Stomach (tissue), 4 donors: ENCODE data around the gene GRK4.
A peak's percentile ranks its signal among the peaks of the same experiment; 100 is the strongest.

Experiments
- POLR2A ChIP-seq, 4 donors: fragments of 450-650 bp; IDR thresholded peaks; one replicate each; pipeline ENCODE4 v1.6.1; 2016; ENCODE audit warnings: antibody characterized with exemption in 4 of 4, control low read depth in 2 of 4, mild to moderate bottlenecking in 1 of 4, moderate library complexity in 1 of 4
- POLR2AphosphoS5 ChIP-seq, 3 donors: sonication (generic); formaldehyde crosslinking; IDR thresholded peaks; one replicate each; pipeline ENCODE4 v1.6.1; 2016; ENCODE audit warnings: antibody characterized with exemption in 3 of 3
- TF ChIP-seq, protein P1 (sequence below), 7 experiments: fragments of 450-650 bp in 4 of 7; fragments of 200-600 bp in 3 of 7; sonication (generic) in 3 of 7; IDR thresholded peaks; one replicate each; pipeline ENCODE4 v1.5.1; 2016 to 2019; ENCODE audit warnings: antibody characterized with exemption in 7 of 7, control low read depth in 2 of 7, mild to moderate bottlenecking in 1 of 7

DNA sequence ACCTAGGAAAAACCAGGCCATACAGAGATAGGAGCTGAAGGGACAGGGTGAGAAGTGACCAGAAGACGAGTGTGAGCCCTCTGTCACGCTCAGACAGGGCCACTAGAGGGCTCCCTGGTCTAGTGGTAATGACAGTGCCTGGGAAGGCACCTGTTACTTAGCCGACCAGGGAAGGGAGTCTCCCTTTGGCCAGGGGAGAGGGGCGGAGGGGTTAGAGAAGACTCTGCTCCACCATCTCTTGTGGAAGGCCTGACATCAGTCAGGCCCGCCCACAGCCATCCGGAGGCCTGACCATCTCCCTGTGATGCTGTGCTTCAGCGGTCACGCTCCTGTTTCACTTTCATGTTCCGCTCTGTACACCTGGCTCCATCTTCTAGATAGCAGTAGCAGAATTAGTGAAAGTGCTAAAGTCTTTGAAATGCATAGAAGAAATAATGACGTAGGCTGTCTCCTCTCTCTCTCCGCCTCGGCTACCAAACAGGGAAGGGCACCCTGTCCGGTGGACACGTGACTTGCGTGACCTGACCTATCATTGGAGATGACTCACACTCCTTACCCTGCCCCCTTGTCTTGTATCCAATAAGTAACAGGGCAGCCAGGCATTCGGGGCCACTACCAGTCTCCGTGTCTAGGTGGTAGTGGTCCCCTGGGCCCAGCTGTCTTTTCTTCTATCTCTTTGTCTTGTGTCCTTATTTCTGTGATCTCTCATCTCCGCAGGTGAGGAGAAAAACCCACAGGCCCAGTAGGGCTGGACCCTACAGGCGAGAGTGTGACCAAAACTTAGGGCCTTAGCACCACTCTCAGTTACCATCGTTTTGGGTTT is 84.3 kb downstream of the GRK4 start:
- TF ChIP-seq, protein P1, sequence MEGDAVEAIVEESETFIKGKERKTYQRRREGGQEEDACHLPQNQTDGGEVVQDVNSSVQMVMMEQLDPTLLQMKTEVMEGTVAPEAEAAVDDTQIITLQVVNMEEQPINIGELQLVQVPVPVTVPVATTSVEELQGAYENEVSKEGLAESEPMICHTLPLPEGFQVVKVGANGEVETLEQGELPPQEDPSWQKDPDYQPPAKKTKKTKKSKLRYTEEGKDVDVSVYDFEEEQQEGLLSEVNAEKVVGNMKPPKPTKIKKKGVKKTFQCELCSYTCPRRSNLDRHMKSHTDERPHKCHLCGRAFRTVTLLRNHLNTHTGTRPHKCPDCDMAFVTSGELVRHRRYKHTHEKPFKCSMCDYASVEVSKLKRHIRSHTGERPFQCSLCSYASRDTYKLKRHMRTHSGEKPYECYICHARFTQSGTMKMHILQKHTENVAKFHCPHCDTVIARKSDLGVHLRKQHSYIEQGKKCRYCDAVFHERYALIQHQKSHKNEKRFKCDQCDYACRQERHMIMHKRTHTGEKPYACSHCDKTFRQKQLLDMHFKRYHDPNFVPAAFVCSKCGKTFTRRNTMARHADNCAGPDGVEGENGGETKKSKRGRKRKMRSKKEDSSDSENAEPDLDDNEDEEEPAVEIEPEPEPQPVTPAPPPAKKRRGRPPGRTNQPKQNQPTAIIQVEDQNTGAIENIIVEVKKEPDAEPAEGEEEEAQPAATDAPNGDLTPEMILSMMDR (IDR thresholded peaks at IDR 0.05): peak in 5 of 7 experiments; percentile 38 to 77 (median 62)
- no peak for TF ChIP-seq POLR2AphosphoS5 (IDR thresholded peaks at IDR 0.05)
- no peak for TF ChIP-seq POLR2A (IDR thresholded peaks at IDR 0.05)
